Glutamatergic neuron (in vitro differentiated cells): ENCODE data around the gene TRIM24. TPM values are rescaled to one million over a fixed set of nuclear protein-coding genes. Genes with fewer than 3 reads are reported as not detected.

Experiments
- DNase-seq: peaks from one replicate; pipeline ENCODE4 v3.0.0; 2022
- H3K27ac Mint-ChIP-seq: one replicate; pipeline ENCODE4 v1.8.0; 2020; ENCODE audit warnings: mild to moderate bottlenecking, mixed read lengths, inconsistent platforms; ENCODE audit not compliant: unreplicated experiment
- H3K27me3 Mint-ChIP-seq: one replicate; pipeline ENCODE4 v1.8.0; 2020; ENCODE audit warnings: mild to moderate bottlenecking, moderate library complexity, mixed read lengths, inconsistent platforms; ENCODE audit not compliant: unreplicated experiment
- H3K36me3 Mint-ChIP-seq: one replicate; pipeline ENCODE4 v1.8.0; 2020; ENCODE audit warnings: mild to moderate bottlenecking, mixed read lengths, inconsistent platforms; ENCODE audit not compliant: unreplicated experiment
- H3K4me1 Mint-ChIP-seq: one replicate; pipeline ENCODE4 v1.8.0; 2020; ENCODE audit warnings: mild to moderate bottlenecking, low read depth, mixed read lengths, inconsistent platforms; ENCODE audit not compliant: unreplicated experiment
- H3K4me3 Mint-ChIP-seq: one replicate; pipeline ENCODE4 v1.8.0; 2020; ENCODE audit warnings: mild to moderate bottlenecking, mixed read lengths, inconsistent platforms; ENCODE audit not compliant: unreplicated experiment
- H3K9me3 Mint-ChIP-seq: one replicate; pipeline ENCODE4 v1.8.0; 2020; ENCODE audit warnings: mild to moderate bottlenecking, moderate library complexity, mixed read lengths, inconsistent platforms; ENCODE audit not compliant: unreplicated experiment
- total RNA-seq: library from RNA; stranded (reverse); fragmentation: NEBNext Ultra II Directional; extraction: Animal tissue kit (Norgen Biotek cat#: 25700); gene quantifications from one replicate; pipeline ENCODE4 v1.2.1, GENCODE V29; 2021; ENCODE audit not compliant: unreplicated experiment
- TF ChIP-seq, protein P1 (sequence below): fragments of 200-600 bp; sonication (generic); IDR thresholded peaks from one replicate; pipeline ENCODE4 v1.5.0; 2021; ENCODE audit not compliant: partially characterized antibody, unreplicated experiment

TRIM24 gene
- total RNA-seq, 1 donor from 2014 or later, result 85.6 TPM

GRCh38 chr7:138425026-138425425 lies 35.0 kb upstream of the TRIM24 start:
- no peak overlapping the region for H3K27ac Mint-ChIP-seq
- peaks cover 13% of the 10 kb centered on the region for H3K36me3 Mint-ChIP-seq
- TF ChIP-seq, protein P1, sequence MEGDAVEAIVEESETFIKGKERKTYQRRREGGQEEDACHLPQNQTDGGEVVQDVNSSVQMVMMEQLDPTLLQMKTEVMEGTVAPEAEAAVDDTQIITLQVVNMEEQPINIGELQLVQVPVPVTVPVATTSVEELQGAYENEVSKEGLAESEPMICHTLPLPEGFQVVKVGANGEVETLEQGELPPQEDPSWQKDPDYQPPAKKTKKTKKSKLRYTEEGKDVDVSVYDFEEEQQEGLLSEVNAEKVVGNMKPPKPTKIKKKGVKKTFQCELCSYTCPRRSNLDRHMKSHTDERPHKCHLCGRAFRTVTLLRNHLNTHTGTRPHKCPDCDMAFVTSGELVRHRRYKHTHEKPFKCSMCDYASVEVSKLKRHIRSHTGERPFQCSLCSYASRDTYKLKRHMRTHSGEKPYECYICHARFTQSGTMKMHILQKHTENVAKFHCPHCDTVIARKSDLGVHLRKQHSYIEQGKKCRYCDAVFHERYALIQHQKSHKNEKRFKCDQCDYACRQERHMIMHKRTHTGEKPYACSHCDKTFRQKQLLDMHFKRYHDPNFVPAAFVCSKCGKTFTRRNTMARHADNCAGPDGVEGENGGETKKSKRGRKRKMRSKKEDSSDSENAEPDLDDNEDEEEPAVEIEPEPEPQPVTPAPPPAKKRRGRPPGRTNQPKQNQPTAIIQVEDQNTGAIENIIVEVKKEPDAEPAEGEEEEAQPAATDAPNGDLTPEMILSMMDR, result no peak
- DNase-seq, result no peak
- H3K4me3 Mint-ChIP-seq, result no peak overlapping the region
- H3K9me3 Mint-ChIP-seq, result peaks cover 6% of the 10 kb centered on the region
- H3K27me3 Mint-ChIP-seq, result no peaks in the 10 kb centered on the region
- no peaks in the 10 kb centered on the region for H3K4me1 Mint-ChIP-seq

DNA sequence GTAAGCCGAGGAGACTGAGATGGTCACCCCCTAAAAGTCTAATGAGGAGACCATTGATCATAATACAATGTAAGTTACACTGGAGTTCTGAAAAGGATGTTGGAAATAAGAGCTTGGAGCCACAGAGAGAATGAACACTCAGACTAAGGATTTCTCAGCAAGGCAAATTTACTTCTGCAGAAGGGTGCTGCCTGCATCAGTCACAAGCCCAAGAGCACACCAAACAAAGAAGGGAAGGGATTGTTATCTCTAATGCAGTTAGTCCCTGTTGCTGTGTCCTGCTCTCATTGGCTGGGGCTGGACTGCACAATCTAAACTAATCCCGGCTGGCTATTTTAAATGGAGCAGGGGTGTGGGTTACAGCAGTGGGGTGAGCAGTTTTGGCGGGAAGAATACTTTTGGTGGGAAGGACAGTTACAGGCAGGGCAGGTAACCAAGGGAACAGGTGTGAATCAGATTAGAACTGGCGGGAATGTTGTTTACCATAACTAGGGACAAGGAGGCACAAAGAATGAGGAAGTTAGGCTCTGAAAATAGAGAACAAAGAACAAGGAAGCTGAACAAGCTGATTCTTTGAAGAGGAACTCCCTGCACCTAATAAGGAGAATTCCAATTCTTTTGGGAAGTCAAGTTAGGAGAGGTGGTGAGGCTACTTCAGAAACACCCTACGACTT lies 30.3 kb upstream of the TRIM24 start:
- DNase-seq, result no peak
- no peak overlapping the region for H3K4me3 Mint-ChIP-seq
- no peak overlapping the region for H3K27ac Mint-ChIP-seq
- TF ChIP-seq, protein P1, result no peak
- no peaks in the 10 kb centered on the region for H3K4me1 Mint-ChIP-seq
- H3K36me3 Mint-ChIP-seq, result peaks cover 25% of the 10 kb centered on the region
- no peaks in the 10 kb centered on the region for H3K27me3 Mint-ChIP-seq
- peaks cover 7% of the 10 kb centered on the region for H3K9me3 Mint-ChIP-seq

DNA sequence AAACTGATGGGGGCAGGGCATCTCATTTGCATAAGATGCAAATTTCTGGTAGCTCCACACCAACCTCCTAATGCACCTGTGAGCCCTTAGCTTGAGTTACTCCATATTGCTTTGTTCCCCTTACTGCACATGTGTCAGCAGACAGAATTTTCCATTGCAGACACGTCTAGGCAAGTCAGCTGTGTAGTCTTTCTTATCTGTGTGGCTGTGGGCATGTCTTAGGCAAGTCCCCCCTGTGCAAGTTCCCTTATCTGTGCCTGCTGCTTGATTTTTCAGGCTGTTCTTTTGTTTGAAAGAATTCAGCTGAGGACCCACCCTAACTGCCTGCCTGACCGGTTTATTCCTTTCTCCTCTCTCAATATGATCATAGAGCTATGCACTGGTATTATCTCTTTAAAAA lies 28.5 kb upstream of the TRIM24 start:
- peaks cover 30% of the 10 kb centered on the region for H3K36me3 Mint-ChIP-seq
- H3K27me3 Mint-ChIP-seq, result no peaks in the 10 kb centered on the region
- no peaks in the 10 kb centered on the region for H3K4me1 Mint-ChIP-seq
- no peak overlapping the region for H3K27ac Mint-ChIP-seq
- no peak overlapping the region for H3K4me3 Mint-ChIP-seq
- no peak for DNase-seq
- TF ChIP-seq, protein P1, result no peak
- peaks cover 7% of the 10 kb centered on the region for H3K9me3 Mint-ChIP-seq

- peaks cover 7% of the 10 kb centered on the region for H3K9me3 Mint-ChIP-seq
- H3K4me3 Mint-ChIP-seq, result no peak overlapping the region
- no peaks in the 10 kb centered on the region for H3K4me1 Mint-ChIP-seq
- H3K27ac Mint-ChIP-seq, result no peak overlapping the region
- DNase-seq, result no peak
- no peaks in the 10 kb centered on the region for H3K27me3 Mint-ChIP-seq
- peaks cover 25% of the 10 kb centered on the region for H3K36me3 Mint-ChIP-seq
- TF ChIP-seq, protein P1, result no peak
Measured at GRCh38 chr7:138433583-138434443, 26.2 kb upstream of the TRIM24 start.

DNA sequence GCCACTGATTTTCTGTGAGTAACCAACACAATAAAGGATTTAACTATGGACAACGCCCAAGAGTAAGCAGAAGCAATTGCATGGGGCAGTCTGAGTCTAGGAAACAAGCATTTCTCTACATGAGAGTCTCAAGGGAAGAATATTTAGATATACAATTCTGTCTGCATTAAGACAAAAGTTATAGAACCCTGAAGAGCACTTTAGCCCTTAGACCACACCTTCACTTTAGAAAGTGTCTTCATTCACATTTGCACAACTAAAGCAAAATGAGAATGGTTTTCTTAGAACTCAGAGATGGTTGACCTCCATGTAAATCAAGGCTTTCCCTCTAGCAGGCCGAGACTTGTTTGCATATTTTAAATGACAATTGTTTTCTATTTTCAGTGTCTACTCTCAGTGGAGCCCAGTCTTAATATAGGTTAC lies 25.5 kb upstream of the TRIM24 start:
- Mint-ChIP-seq H3K9me3 (peaks cover 4% of the 10 kb centered on the region), H3K27ac (no peak overlapping the region), H3K4me1 (no peaks in the 10 kb centered on the region), H3K4me3 (no peak overlapping the region), H3K36me3 (peaks cover 21% of the 10 kb centered on the region), H3K27me3 (no peaks in the 10 kb centered on the region)
- no peak for DNase-seq
- TF ChIP-seq, protein P1, result no peak
